IPS-NIHi7 (cell line): ENCODE results near the gene IMMP2L.

Source experiments
- DNase-seq: peaks from one replicate; pipeline ENCODE4 v3.0.0; 2012; ENCODE audit warnings: mixed read lengths; ENCODE audit errors: extremely low spot score

IMMP2L gene

DNA sequence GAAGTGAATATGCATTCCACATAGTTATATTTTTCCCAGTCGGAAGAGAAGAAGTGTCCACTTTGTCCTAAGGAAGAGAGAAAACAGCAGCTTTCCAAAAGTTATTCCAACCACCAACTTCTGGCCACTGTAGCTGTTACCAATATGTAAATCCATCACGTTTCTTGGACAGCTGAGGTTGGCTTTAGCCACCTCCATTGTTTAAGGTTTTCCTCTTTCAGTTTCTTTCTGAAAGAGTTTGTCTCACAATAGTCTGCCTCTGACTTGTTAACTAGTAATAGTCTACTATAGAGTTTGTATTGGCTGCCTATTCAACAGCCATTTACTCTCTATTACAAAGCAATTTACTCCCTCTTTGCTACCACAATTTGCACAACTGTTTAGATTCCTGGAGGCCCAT, 929.0 kb downstream of the IMMP2L start:
- no peak for DNase-seq

DNA sequence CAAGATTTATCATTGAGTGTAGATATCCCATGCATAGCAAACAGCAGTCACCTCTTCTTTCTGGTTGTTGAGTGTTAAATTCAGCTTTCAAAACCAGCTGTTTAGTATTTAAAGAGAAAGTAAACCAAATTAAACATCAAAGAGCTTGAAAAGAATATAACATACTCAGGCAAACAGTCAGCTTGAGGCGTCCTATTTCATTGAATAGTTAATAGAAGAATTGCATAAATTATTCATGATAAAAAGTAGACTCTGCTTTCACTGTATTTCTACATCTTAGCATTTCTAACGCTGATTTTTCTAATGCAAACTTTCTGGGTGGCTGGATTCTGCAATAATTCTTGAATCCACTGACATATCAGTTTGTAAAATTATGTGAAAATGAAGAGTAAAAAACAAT, 935.9 kb downstream of the IMMP2L start:
- no peak for DNase-seq

DNA sequence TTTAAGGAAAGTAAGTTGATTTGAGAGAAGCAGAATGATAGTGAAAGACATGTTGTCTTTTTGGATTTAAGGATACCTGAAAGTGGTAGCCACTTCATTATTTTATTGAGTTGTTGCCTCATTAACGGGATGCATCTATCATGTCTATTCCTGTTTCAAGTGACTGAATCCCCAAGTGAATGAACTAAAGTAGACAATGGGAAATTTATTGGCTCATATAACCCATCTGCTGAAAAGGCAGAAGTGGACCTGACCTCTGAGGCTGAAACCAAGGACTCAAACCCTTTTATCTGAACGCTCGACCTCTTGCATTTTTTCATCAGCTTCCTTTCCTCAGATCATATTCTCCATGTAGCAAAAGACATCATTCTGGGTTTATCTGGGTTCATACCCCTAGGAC, 937.0 kb downstream of the IMMP2L start:
- DNase-seq, result no peak

DNA sequence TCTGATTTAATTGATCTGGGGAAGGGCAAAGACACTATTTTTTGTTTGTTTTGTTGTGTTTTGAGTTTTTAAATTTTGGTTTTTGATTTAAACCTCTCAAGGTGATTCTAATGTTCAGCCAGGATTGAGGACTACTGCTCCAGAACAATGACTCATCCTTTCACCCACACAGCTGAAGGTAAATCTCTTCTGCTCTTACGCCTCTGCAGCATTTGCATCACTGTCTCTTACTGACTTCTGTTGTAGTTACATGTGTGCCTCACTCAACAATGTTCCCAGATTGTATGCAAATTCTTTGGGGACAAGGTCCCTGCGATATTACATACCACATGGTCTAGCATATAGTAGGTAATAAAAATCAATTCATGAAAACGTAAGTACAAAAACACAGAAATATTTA, 938.9 kb downstream of the IMMP2L start:
- no peak for DNase-seq

DNA sequence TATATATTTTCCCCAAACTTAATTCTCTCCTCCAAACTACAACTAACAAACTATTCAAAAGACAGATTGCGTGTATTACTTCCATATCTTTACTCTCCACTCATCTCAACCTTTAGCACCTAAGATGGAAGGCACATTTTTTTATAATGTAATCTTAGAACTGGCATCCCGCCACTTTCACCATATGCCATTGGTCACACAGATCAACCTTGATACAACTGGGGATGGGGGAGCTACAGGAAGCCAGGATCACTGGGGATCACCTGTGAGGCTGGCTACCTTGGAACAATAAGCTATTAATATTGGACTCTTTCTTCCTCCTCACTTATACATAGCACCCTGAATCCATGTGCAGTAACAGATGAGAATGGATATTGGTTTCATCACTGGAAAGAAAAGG, 941.0 kb downstream of the IMMP2L start:
- DNase-seq, result no peak

DNA sequence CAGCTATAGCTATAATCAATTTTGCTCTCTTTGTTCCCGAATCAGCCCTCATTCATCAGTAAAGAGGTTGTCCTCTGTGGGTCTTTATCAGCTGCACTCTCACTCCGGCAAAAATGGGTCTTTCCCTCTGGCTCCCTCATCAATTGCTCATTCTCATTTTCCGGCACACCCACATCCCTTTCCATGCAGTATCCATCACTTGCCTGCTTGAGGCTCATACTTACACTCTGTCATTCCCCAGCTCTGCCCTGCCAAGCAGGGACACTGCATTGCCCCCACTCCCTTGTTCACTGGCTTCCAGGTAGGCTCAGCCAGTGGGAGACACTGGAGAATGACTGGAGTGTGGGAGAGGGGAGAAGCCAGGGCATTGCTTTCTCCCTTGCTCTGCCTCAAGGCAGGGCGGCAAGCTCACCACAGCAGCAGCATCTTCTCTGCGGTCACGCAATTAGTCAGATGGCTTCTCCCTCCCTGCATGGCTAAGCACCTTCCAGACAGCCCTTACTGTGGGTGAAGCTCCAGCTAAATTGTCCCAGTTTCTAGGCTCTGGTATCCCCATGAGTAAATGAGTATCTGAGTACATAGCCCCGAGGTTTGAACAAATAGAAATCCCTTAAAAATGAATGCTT, 942.1 kb downstream of the IMMP2L start:
- DNase-seq, result no peak
